Esophagus squamous epithelium (tissue), 4 donors: ENCODE results near the gene NR4A3.

Experiments used
- POLR2A ChIP-seq, 4 donors: fragments of 450-650 bp; IDR thresholded peaks; one replicate each; pipeline ENCODE4 v1.6.1; 2017; ENCODE audit warnings: antibody characterized with exemption in 4 of 4, mild to moderate bottlenecking in 4 of 4, moderate library complexity in 3 of 4
- TF ChIP-seq, protein P1 (sequence below), 6 experiments: fragments of 450-650 bp in 4 of 6; fragments of 200-600 bp in 2 of 6; sonication (generic) in 2 of 6; IDR thresholded peaks; one replicate each; pipeline ENCODE4 v1.5.1; 2016 to 2019; ENCODE audit warnings: antibody characterized with exemption in 6 of 6, mild to moderate bottlenecking in 4 of 6, moderate library complexity in 4 of 6

DNA sequence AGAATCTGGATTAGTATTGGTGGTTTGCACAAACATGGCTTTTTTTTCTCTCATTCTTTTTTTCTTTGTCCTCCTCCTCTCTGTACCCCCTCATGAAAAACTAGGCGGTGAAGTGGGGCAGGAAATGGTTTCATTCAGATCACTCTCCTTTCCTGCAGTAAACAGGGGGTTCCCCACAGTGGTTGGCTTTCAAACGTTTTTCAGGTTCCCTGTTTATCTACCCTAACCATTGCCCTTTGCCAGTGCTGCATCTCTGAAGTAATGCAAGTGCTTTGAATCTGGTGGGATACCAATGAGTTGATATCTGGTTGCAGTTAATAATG is 29.8 kb downstream of the NR4A3 start:
- TF ChIP-seq POLR2A (IDR thresholded peaks at IDR 0.05), result no peak
- TF ChIP-seq, protein P1, sequence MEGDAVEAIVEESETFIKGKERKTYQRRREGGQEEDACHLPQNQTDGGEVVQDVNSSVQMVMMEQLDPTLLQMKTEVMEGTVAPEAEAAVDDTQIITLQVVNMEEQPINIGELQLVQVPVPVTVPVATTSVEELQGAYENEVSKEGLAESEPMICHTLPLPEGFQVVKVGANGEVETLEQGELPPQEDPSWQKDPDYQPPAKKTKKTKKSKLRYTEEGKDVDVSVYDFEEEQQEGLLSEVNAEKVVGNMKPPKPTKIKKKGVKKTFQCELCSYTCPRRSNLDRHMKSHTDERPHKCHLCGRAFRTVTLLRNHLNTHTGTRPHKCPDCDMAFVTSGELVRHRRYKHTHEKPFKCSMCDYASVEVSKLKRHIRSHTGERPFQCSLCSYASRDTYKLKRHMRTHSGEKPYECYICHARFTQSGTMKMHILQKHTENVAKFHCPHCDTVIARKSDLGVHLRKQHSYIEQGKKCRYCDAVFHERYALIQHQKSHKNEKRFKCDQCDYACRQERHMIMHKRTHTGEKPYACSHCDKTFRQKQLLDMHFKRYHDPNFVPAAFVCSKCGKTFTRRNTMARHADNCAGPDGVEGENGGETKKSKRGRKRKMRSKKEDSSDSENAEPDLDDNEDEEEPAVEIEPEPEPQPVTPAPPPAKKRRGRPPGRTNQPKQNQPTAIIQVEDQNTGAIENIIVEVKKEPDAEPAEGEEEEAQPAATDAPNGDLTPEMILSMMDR (IDR thresholded peaks at IDR 0.05), result no peak
